ENCODE results near the gene LMO1. TPM values are rescaled to one million over a fixed set of nuclear protein-coding genes. Genes with fewer than 3 reads are reported as not detected.

LMO1 gene
- total RNA-seq, 1 experiment from 2014 or later: 0.27 TPM

DNA sequence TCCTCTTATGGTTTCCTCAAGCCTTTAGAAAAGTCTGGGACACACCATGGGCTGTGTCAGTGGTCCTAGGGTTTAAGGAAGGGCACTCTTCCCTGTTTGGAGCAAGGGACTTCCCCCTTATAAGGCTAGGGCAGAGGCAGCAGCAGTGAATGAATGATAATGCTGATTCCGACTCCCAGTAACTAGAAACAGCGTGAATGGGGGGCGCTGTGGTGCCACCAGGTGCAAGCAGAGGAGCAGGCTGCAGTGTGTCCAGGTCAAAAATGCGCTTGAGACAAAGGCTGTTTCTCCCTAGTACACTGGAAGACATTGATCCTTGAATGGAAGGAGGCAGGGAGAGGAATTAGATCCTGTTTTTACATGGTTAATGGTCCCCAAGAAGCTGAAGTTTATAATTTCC is 83.2 kb downstream of the LMO1 start:
- ATAC-seq: no peak
- Histone ChIP-seq H3K4me2 (ENCODE audit: low read length) (no peak overlapping the region), H3K27ac (ENCODE audit: low read depth, low read length) (no peak overlapping the region), H3K4me3 (replicated peaks in 1 of 2; ENCODE audit: low read depth in 1 of 2, low read length in 2 of 2) (no peak overlapping the region), H4K20me1 (ENCODE audit: insufficient read depth) (no peaks in the 10 kb centered on the region), H3K4me1 (ENCODE audit: control insufficient read depth in 1 of 2, insufficient read depth in 2 of 2, low read length in 2 of 2) (no peaks in the 10 kb centered on the region), H3K9me3 (ENCODE audit: control insufficient read depth in 1 of 2, insufficient read depth in 1 of 2, low read depth in 1 of 2, low read length in 2 of 2) (no peaks in the 10 kb centered on the region), H3K9me2 (ENCODE audit: insufficient read depth) (no peaks in the 10 kb centered on the region), H3K79me2 (ENCODE audit: insufficient read depth, low read length) (no peaks in the 10 kb centered on the region), H2AFZ (ENCODE audit: low read depth, low read length, poor library complexity, severe bottlenecking) (no peak overlapping the region), H3K9ac (ENCODE audit: low read length) (no peak overlapping the region), H3K27me3 (ENCODE audit: insufficient read depth, low read length) (no peaks in the 10 kb centered on the region), H3K36me3 (ENCODE audit: control insufficient read depth in 1 of 2, insufficient read depth in 2 of 2, low read length in 2 of 2) (no peaks in the 10 kb centered on the region)
- RAD21 ChIA-PET (ENCODE audit: low non-redundant PET in 1 of 2, low total read pairs in 2 of 2, uncharacterized antibody in 2 of 2, unreplicated experiment in 2 of 2): no interaction called here
- POLR2A ChIA-PET: no interaction called here
- intact Hi-C loops (cut with micrococcal nuclease): no loop called here
- BruUV-seq (replicated peaks): no TSS peak
- TF ChIP-seq SIN3A (IDR thresholded peaks at IDR 0.05; ENCODE audit: low read depth): no peak
- no peak for TF ChIP-seq YY1 (IDR thresholded peaks at IDR 0.05; ENCODE audit: extremely low read depth, insufficient replicate concordance, low read depth, low read length)
- CTCF ChIA-PET: no interaction called here
- DNase-seq (ENCODE audit: low read depth, low spot score): no peak

DNA sequence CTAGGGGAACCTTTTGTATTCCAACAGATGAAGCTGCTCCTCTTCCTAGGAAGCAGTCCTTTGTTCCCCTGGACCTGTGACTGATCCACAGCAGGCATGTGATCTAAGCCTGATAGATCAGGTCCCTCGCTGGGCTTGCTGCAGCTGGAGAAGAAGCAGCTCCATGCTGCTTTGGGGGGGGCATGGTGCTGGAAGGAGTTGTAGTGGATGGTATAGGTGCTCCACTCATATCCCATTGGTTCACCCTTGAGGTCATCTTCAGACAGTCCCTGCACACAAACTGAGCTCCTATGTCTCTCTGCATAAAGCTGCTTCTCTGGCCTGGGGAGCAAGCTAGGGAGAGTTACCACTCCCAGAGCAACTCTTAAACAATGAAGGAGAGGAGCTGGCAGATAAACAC is 85.4 kb downstream of the LMO1 start:
- Histone ChIP-seq H3K4me3 (replicated peaks in 1 of 2; ENCODE audit: low read depth in 1 of 2, low read length in 2 of 2) (no peak overlapping the region), H3K27ac (ENCODE audit: low read depth, low read length) (no peak overlapping the region), H3K9ac (ENCODE audit: low read length) (no peak overlapping the region), H3K79me2 (ENCODE audit: insufficient read depth, low read length) (no peaks in the 10 kb centered on the region), H3K9me2 (ENCODE audit: insufficient read depth) (no peaks in the 10 kb centered on the region), H2AFZ (ENCODE audit: low read depth, low read length, poor library complexity, severe bottlenecking) (no peak overlapping the region), H3K4me2 (ENCODE audit: low read length) (no peak overlapping the region), H3K36me3 (ENCODE audit: control insufficient read depth in 1 of 2, insufficient read depth in 2 of 2, low read length in 2 of 2) (no peaks in the 10 kb centered on the region), H3K9me3 (ENCODE audit: control insufficient read depth in 1 of 2, insufficient read depth in 1 of 2, low read depth in 1 of 2, low read length in 2 of 2) (no peaks in the 10 kb centered on the region), H4K20me1 (ENCODE audit: insufficient read depth) (no peaks in the 10 kb centered on the region), H3K27me3 (ENCODE audit: insufficient read depth, low read length) (no peaks in the 10 kb centered on the region), H3K4me1 (ENCODE audit: control insufficient read depth in 1 of 2, insufficient read depth in 2 of 2, low read length in 2 of 2) (no peaks in the 10 kb centered on the region)
- intact Hi-C loops (cut with micrococcal nuclease): no loop called here
- ChIA-PET POLR2A (no interaction called here), CTCF (no interaction called here), RAD21 (ENCODE audit: low non-redundant PET in 1 of 2, low total read pairs in 2 of 2, uncharacterized antibody in 2 of 2, unreplicated experiment in 2 of 2) (no interaction called here)
- no peak for ATAC-seq
- DNase-seq (ENCODE audit: low read depth, low spot score): no peak
- BruUV-seq (replicated peaks): no TSS peak
- TF ChIP-seq TCF7L2 (IDR thresholded peaks at IDR 0.05; ENCODE audit: borderline replicate concordance, extremely low read depth, insufficient read depth, insufficient read length): no peak
- TF ChIP-seq EZH2phosphoT487 (IDR thresholded peaks at IDR 0.05; ENCODE audit: borderline replicate concordance): no peak
- no peak for TF ChIP-seq CEBPB (IDR thresholded peaks at IDR 0.05; ENCODE audit: low read depth)
- no peak for TF ChIP-seq SP1 (IDR thresholded peaks at IDR 0.05; ENCODE audit: low read depth)
- no peak for TF ChIP-seq ATF3 (IDR thresholded peaks at IDR 0.05)
- TF ChIP-seq EZH2 (IDR thresholded peaks at IDR 0.05): no peak
- no peak for TF ChIP-seq ELF1 (IDR thresholded peaks at IDR 0.05; ENCODE audit: borderline replicate concordance, low read depth)
- TF ChIP-seq ZNF274 (IDR thresholded peaks at IDR 0.05; ENCODE audit: low read depth, low read length): no peak
- no peak for TF ChIP-seq CBX3 (IDR thresholded peaks at IDR 0.05; ENCODE audit: low read depth)
- no peak for TF ChIP-seq SRF (IDR thresholded peaks at IDR 0.05; ENCODE audit: low read depth)
- TF ChIP-seq POLR2A (IDR thresholded peaks at IDR 0.05; ENCODE audit: borderline replicate concordance, extremely low read depth, insufficient read depth, insufficient read length): no peak
- TF ChIP-seq JUND (IDR thresholded peaks at IDR 0.05): no peak
- TF ChIP-seq YY1 (IDR thresholded peaks at IDR 0.05; ENCODE audit: extremely low read depth, insufficient replicate concordance, low read depth, low read length): no peak
- TF ChIP-seq, protein P1, sequence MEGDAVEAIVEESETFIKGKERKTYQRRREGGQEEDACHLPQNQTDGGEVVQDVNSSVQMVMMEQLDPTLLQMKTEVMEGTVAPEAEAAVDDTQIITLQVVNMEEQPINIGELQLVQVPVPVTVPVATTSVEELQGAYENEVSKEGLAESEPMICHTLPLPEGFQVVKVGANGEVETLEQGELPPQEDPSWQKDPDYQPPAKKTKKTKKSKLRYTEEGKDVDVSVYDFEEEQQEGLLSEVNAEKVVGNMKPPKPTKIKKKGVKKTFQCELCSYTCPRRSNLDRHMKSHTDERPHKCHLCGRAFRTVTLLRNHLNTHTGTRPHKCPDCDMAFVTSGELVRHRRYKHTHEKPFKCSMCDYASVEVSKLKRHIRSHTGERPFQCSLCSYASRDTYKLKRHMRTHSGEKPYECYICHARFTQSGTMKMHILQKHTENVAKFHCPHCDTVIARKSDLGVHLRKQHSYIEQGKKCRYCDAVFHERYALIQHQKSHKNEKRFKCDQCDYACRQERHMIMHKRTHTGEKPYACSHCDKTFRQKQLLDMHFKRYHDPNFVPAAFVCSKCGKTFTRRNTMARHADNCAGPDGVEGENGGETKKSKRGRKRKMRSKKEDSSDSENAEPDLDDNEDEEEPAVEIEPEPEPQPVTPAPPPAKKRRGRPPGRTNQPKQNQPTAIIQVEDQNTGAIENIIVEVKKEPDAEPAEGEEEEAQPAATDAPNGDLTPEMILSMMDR (IDR thresholded peaks at IDR 0.05 in 2 of 3, conservative IDR thresholded peaks at IDR 0.05 in 1 of 3; ENCODE audit: borderline replicate concordance in 1 of 3, insufficient read depth in 1 of 3, low read depth in 2 of 3, low read length in 2 of 3): no peak
- TF ChIP-seq, protein P2, sequence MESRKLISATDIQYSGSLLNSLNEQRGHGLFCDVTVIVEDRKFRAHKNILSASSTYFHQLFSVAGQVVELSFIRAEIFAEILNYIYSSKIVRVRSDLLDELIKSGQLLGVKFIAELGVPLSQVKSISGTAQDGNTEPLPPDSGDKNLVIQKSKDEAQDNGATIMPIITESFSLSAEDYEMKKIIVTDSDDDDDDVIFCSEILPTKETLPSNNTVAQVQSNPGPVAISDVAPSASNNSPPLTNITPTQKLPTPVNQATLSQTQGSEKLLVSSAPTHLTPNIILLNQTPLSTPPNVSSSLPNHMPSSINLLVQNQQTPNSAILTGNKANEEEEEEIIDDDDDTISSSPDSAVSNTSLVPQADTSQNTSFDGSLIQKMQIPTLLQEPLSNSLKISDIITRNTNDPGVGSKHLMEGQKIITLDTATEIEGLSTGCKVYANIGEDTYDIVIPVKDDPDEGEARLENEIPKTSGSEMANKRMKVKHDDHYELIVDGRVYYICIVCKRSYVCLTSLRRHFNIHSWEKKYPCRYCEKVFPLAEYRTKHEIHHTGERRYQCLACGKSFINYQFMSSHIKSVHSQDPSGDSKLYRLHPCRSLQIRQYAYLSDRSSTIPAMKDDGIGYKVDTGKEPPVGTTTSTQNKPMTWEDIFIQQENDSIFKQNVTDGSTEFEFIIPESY (IDR thresholded peaks at IDR 0.05; ENCODE audit: extremely low read depth, insufficient replicate concordance, low read length): no peak
- TF ChIP-seq, protein P3, sequence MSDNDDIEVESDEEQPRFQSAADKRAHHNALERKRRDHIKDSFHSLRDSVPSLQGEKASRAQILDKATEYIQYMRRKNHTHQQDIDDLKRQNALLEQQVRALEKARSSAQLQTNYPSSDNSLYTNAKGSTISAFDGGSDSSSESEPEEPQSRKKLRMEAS (IDR thresholded peaks at IDR 0.05): no peak
- no peak for TF ChIP-seq FOSL1 (IDR thresholded peaks at IDR 0.05; ENCODE audit: low read depth)
- no peak for TF ChIP-seq EGR1 (IDR thresholded peaks at IDR 0.05; ENCODE audit: low read depth)

Measured in HCT116 (cell line).